Measurements from ENCODE around the gene ACSL6.

Gene ACSL6

DNA sequence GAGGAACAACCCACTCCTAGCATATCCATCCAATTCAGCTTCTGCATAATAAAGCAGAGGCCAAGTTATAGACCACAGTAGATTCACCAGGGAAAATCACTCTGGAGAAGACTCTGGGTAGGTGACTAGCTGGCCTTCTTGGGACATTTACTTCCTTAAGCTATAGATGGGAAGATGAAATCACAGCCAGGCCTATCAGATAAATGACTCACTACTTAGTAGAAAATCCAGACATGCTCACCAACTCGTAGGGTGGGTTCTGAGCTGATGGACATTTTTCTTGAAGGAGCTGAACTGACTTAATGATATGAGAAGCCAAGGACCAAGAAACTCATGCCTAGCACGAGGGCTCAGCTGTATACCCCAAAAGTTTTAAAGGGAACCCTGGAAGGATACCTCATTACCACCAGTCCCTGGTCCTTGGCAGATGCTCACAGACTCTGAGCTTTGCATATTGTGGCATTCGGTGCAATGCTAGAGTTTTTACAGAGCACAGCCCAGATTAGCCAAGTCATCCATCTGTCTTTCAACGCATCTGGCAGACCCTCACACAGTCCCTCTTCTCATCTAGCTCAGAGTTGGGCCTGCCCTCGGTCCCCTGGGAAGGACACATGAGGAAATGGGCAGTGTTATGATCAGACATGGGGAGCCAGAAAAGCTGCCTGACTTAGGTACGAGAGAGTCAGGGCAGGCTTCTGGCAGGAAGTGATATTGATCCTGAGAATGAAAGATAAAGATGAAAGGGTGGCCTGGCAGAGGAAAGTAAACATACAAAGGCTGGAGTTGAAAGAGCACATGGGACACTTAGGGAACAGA lies 15.0 kb downstream of the ACSL6 start:
- Histone ChIP-seq H3K4me1 (peaks cover 30 to 74% (median 68%) of the 10 kb centered on the region in 10 experiments), H3K9me3 (replicated peaks in 1 of 11) (no peaks in the 10 kb centered on the region), H3K4me3 (no peak overlapping the region), H3K27ac (peak overlapping the region in 3 of 11 experiments; percentile 0 to 74 (median 22); a peak in 3 of 22 replicates), H3K36me3 (no peaks in the 10 kb centered on the region), H3K4me2 (peak overlapping the region in 9 of 11 experiments; percentile 1 to 94 (median 88); a peak in 16 of 22 replicates), H4K20me1 (peaks cover 0 to 4% (median 0%) of the 10 kb centered on the region in 11 experiments; a peak in 2 of 22 replicates), H3K27me3 (no peaks in the 10 kb centered on the region), H3K9ac (no peak overlapping the region; a peak in 1 of 22 replicates)
- TF ChIP-seq Cebpa-rat (IDR thresholded peaks at IDR 0.05), result no peak

DNA sequence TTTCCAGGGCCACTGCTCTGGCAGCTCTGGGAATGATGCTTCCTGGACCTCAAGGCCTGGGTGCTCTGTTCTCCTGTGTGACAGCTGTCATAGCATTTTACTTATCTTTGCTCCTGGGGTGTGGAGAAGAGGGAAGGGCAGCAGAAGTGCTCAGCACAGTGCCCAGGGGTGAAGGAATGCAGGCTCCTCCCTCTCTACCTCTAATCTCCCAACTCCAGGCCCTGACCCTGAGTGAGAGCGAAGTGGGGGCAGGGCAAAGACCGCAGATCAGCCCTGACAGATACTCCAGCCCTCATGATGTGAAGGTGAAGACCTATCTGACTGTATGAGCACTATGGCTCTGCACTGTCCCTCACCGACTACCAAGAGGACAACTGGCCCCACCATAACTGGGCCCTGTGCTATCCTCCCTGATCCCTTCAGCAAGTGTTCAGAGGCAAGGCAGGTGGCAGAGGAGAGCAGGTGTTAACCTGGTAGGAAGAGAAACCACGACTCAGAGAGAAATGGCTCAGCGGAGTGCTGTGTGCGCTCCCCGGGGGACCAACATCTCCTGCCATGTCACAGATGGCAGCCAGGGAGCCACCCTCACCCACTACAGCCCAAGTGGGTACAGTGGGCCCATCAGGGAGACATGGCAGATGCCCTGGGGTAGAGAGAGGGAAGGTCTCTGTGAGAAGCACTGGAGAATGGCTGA lies 16.8 kb downstream of the ACSL6 start:
- Histone ChIP-seq H4K20me1 (no peaks in the 10 kb centered on the region), H3K4me1 (peaks cover 13 to 56% (median 51%) of the 10 kb centered on the region in 10 experiments), H3K36me3 (no peaks in the 10 kb centered on the region), H3K4me3 (no peak overlapping the region), H3K4me2 (peak overlapping the region in 8 of 11 experiments; percentile 40 to 93 (median 66); a peak in 17 of 22 replicates), H3K9me3 (replicated peaks in 1 of 11) (no peaks in the 10 kb centered on the region), H3K27ac (no peak overlapping the region), H3K9ac (no peak overlapping the region), H3K27me3 (no peaks in the 10 kb centered on the region)
- no peak for TF ChIP-seq Cebpa-rat (IDR thresholded peaks at IDR 0.05)

DNA sequence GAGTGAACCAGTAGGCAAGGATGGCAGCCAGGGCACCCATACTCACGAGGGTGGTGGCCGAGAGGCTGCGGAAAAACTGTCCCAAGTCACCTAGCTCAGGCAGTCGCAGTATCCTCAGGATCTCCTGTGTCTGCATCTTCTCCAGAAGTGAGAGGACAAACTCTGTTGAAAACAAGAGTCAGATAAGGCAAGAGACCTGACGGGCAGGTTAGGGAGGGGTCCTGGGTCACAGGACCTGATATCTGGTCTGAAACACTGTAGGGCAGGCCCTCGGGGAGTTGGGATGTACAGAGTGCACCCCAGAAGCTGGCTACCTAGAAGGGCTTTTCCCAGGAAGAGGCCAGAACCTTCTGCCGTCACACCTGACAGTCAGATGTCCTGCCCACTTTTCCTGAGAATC lies 17.4 kb downstream of the ACSL6 start:
- H3K9ac ChIP-seq, result no peak overlapping the region
- no peak overlapping the region for H3K27ac ChIP-seq
- H3K27me3 ChIP-seq, result no peaks in the 10 kb centered on the region
- peaks cover 7 to 50% (median 45%) of the 10 kb centered on the region in 10 experiments for H3K4me1 ChIP-seq
- H3K4me2 ChIP-seq, result peak overlapping the region in 5 of 11 experiments; percentile 51 to 93 (median 69); a peak in 5 of 22 replicates
- H3K36me3 ChIP-seq, result no peaks in the 10 kb centered on the region
- no peaks in the 10 kb centered on the region for H3K9me3 ChIP-seq (replicated peaks in 1 of 11)
- H3K4me3 ChIP-seq, result no peak overlapping the region
- no peaks in the 10 kb centered on the region for H4K20me1 ChIP-seq
- no peak for TF ChIP-seq Cebpa-rat (IDR thresholded peaks at IDR 0.05)

DNA sequence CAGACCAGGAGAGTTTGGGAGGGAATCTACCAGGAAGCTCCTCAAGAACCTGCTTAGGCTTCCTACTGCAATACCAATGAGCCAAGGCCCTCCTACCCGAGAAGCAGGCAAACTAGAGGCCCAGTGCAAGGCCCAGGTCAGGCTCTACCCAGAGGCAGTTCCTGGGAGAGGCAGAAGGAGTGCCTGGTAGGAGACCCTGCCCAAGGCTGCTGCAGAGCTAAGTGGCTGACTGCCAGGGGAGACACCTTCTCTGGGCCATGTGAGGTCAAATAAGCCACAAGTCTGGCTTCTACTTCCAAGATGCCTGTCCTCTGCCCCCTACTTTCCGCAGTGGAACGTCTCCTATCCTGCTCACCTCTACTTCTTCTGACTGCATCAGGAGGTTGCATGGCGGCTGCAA lies 17.8 kb downstream of the ACSL6 start:
- no peak overlapping the region for H3K4me2 ChIP-seq
- H3K9me3 ChIP-seq (replicated peaks in 1 of 11), result no peaks in the 10 kb centered on the region
- H3K27ac ChIP-seq, result no peak overlapping the region
- no peaks in the 10 kb centered on the region for H3K36me3 ChIP-seq
- H3K27me3 ChIP-seq, result no peaks in the 10 kb centered on the region
- no peak overlapping the region for H3K9ac ChIP-seq
- no peaks in the 10 kb centered on the region for H4K20me1 ChIP-seq
- H3K4me1 ChIP-seq, result peaks cover 4 to 46% (median 41%) of the 10 kb centered on the region in 10 experiments; a peak in 18 of 20 replicates
- H3K4me3 ChIP-seq, result no peak overlapping the region
- TF ChIP-seq Cebpa-rat (IDR thresholded peaks at IDR 0.05), result no peak

DNA sequence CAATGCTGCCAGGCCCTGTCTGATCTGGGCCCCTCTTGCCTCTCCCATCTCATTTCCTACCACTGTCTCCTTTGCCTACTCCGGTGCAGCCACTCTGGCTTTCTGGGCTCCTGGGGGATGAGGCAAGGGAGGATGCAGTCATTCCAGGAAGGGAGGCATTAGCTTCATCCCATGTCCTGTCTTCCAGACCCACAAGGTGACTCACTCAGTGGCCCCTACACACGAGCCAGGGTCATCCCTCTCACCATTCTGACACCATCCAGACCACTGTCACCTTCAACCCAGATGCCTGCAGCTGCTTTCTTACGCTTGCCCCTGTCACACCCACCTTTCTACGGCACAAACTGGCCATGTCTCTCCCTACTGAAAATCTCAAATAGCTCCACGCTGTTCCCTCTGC lies 19.1 kb downstream of the ACSL6 start:
- no peaks in the 10 kb centered on the region for H3K36me3 ChIP-seq
- no peak overlapping the region for H3K4me3 ChIP-seq
- no peaks in the 10 kb centered on the region for H3K27me3 ChIP-seq
- no peak overlapping the region for H3K27ac ChIP-seq
- H4K20me1 ChIP-seq, result no peaks in the 10 kb centered on the region
- TF ChIP-seq Cebpa-rat (IDR thresholded peaks at IDR 0.05), result no peak
- H3K4me1 ChIP-seq, result peaks cover 0 to 35% (median 28%) of the 10 kb centered on the region in 10 experiments; a peak in 15 of 20 replicates
- no peak overlapping the region for H3K4me2 ChIP-seq
- H3K9me3 ChIP-seq (replicated peaks in 1 of 11), result no peaks in the 10 kb centered on the region
- H3K9ac ChIP-seq, result no peak overlapping the region

DNA sequence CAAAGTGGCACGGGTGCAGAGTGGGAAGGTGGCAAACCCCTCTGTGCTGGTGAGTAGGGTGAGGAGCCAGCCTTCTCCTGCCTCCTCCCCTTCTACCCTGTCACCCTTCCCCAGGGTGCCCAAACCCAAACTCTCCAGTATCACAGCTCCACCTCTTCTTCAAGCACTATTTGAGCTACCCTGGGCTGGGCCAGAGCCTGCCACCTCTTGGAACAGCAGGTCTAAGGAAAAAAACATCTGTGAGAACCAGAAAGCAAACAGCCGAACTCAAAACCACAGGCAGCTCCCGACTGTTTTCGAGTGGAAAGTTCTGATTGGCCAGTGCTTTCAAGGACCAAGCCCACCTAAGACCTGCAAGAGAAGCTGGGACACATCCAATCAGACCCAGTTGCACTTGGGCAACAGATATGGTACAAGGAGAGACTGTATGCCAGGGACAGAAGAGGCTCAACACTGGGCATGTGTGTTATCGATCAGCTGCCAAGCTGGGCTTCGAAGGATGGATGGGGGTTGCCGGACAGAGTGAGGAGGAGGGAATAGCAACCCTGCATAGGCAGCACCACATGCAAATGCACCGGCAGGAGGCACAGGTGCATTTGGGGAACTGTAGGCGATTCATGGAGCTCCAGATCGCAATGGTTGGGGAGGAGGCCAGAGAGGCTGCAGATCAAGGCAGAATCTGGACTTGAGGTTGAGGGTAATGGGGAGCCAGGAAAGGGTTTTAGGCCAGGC lies 19.7 kb downstream of the ACSL6 start:
- Histone ChIP-seq H3K36me3 (no peaks in the 10 kb centered on the region), H3K9me3 (replicated peaks in 1 of 11) (no peaks in the 10 kb centered on the region), H3K4me3 (no peak overlapping the region), H3K27ac (no peak overlapping the region), H4K20me1 (no peaks in the 10 kb centered on the region), H3K27me3 (no peaks in the 10 kb centered on the region), H3K9ac (no peak overlapping the region), H3K4me2 (no peak overlapping the region), H3K4me1 (peaks cover 0 to 30% (median 22%) of the 10 kb centered on the region in 10 experiments; a peak in 15 of 20 replicates)
- TF ChIP-seq Cebpa-rat (IDR thresholded peaks at IDR 0.05), result no peak

DNA sequence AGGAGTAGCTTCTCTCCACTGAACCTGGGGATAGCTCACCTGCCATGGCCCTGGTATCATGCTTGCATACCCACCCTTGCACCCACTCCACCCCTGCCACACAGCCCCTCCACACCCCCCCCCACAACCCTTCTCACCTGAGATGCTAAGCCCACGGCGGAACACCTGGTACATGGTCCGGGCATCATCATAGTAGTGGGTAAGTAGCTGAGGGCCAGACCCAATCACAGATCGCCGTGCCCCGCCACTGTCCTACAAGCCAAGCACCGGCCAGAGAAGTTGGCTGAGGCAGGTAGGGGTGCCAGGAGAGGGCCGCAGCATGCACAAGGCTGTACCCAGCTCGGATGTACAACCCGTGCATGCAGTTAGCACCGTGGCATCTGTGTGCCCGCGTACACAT lies 20.7 kb downstream of the ACSL6 start:
- Histone ChIP-seq H3K27ac (no peak overlapping the region), H3K9me3 (replicated peaks in 1 of 11) (no peaks in the 10 kb centered on the region), H3K36me3 (no peaks in the 10 kb centered on the region), H3K9ac (no peak overlapping the region), H4K20me1 (no peaks in the 10 kb centered on the region), H3K4me3 (no peak overlapping the region), H3K4me1 (peaks cover 0 to 23% (median 14%) of the 10 kb centered on the region in 10 experiments; a peak in 14 of 20 replicates), H3K4me2 (no peak overlapping the region), H3K27me3 (no peaks in the 10 kb centered on the region)
- no peak for TF ChIP-seq Cebpa-rat (IDR thresholded peaks at IDR 0.05)

DNA sequence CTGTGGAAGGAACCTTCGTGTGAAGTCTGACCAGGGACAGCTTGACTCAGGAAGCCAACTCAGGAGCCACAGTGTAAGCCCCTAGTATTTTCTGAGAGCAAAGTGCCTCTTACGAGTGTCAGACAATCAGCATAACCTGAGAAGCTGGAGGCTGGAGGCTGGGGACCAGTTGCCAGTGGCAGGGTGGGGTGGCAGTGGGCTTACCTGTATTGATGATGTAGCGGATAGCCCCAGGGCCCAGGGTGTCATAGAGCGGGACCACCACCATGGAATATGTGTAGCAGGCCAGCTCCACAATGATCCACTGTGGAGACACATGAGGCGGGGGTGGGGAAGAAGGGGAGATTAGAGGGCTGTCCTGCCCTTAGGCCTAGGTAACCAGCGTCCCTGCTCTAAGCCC lies 22.9 kb downstream of the ACSL6 start:
- H4K20me1 ChIP-seq, result no peaks in the 10 kb centered on the region
- peaks cover 0 to 8% (median 0%) of the 10 kb centered on the region in 10 experiments; a peak in 4 of 20 replicates for H3K4me1 ChIP-seq
- no peak overlapping the region for H3K4me2 ChIP-seq
- no peak overlapping the region for H3K27ac ChIP-seq
- H3K27me3 ChIP-seq, result no peaks in the 10 kb centered on the region
- H3K4me3 ChIP-seq, result no peak overlapping the region
- H3K9ac ChIP-seq, result no peak overlapping the region
- TF ChIP-seq Cebpa-rat (IDR thresholded peaks at IDR 0.05), result no peak
- no peaks in the 10 kb centered on the region for H3K36me3 ChIP-seq
- H3K9me3 ChIP-seq (replicated peaks in 1 of 11), result no peaks in the 10 kb centered on the region

DNA sequence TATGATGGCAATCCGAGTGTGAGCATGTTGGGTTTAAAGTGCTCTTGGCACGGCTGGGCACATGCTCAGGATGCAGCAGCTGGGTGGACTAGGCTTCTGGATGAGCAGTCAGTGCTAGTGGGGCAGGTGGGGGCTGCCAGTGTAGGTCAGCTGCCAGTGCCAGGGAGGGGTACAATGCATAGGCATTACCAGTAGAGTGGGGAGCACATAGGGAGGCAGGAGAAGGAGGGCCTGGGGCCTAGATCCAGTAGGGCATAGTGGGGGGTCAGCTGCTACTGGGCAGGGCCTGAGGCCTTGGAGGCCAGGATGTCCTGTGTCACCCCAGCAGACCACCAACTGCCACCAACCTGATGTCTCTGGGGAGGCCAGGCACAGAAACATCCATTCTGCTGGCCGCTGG lies 24.2 kb downstream of the ACSL6 start:
- no peak overlapping the region for H3K4me2 ChIP-seq
- no peak for TF ChIP-seq Cebpa-rat (IDR thresholded peaks at IDR 0.05)
- no peaks in the 10 kb centered on the region for H4K20me1 ChIP-seq
- H3K9ac ChIP-seq, result no peak overlapping the region
- H3K9me3 ChIP-seq (replicated peaks in 1 of 11), result no peaks in the 10 kb centered on the region
- H3K36me3 ChIP-seq, result no peaks in the 10 kb centered on the region
- peaks cover 0 to 14% (median 0%) of the 10 kb centered on the region in 10 experiments; a peak in 5 of 20 replicates for H3K4me1 ChIP-seq
- H3K27ac ChIP-seq, result no peak overlapping the region
- no peak overlapping the region for H3K4me3 ChIP-seq
- H3K27me3 ChIP-seq, result no peaks in the 10 kb centered on the region

Measured in BLaER1 treated with 17β-estradiol and CSF1 and Interleukin-3, amounts not matched to agents 10 nM and 100 nM (cell line).